H1 (cell line): ENCODE measurements around the gene MEDAG. TPM values are rescaled to one million over a fixed set of nuclear protein-coding genes. Genes with fewer than 3 reads are reported as not detected.

Source experiments
- CTCF ChIA-PET: fragments of 300-600 bp; sonication (Branson Sonifier 250); formaldehyde crosslinking; loops from one replicate; lab custom pipeline; 2021; ENCODE audit not compliant: partially characterized antibody; lab: Charles Lee
- POLR2A ChIA-PET: fragments of 300-600 bp; sonication (Branson Sonifier 250); formaldehyde crosslinking; loops from one replicate; lab custom pipeline; 2021; ENCODE audit warnings: inconsistent platforms; ENCODE audit not compliant: partially characterized antibody; lab: Charles Lee
- DNase-seq, 2 experiments: peaks; one replicate each; pipeline versions ENCODE4 v3.0.0 to v3.0.0-alpha.2; 2010 to 2022; ENCODE audit warnings: low spot score in 2 of 2, low read depth in 1 of 2, mixed read lengths in 1 of 2
- FAIRE-seq: peaks from 2 replicates; lab custom pipeline; 2011; peaks lifted over from hg19 to GRCh38; lab: Jason Lieb, UNC
- H2AFZ ChIP-seq: 2 replicates; pipeline ENCODE4 v1.8.1; 2012; ENCODE audit warnings: low read length, inconsistent platforms
- H2AK5ac ChIP-seq: 2 replicates; pipeline ENCODE4 v1.6.1; 2013; ENCODE audit warnings: low read depth, low read length
- H2BK120ac ChIP-seq: replicated peaks from 2 replicates; pipeline ENCODE3; 2013; ENCODE audit warnings: low read depth, low read length, inconsistent platforms
- H2BK12ac ChIP-seq: 2 replicates; pipeline ENCODE4 v1.6.1; 2013; ENCODE audit warnings: low read depth, low read length
- H2BK15ac ChIP-seq: 2 replicates; pipeline ENCODE4 v1.6.1; 2013; ENCODE audit warnings: low read length
- H2BK20ac ChIP-seq: 2 replicates; pipeline ENCODE4 v1.6.1; 2013; ENCODE audit warnings: low read length
- H2BK5ac ChIP-seq: 2 replicates; pipeline ENCODE4 v1.6.1; 2013; ENCODE audit warnings: low read depth, low read length
- H3K14ac ChIP-seq: 2 replicates; pipeline ENCODE4 v1.6.1; 2013; ENCODE audit warnings: inconsistent platforms; ENCODE audit not compliant: insufficient read length
- H3K18ac ChIP-seq: 2 replicates; pipeline ENCODE4 v1.6.1; 2013; ENCODE audit warnings: low read length; ENCODE audit errors: extremely low read depth
- H3K23ac ChIP-seq: 2 replicates; pipeline ENCODE4 v1.6.1; 2013; ENCODE audit warnings: inconsistent platforms; ENCODE audit not compliant: insufficient read length
- H3K23me2 ChIP-seq: 2 replicates; pipeline ENCODE4 v1.6.1; 2013; ENCODE audit warnings: low read depth, low read length
- H3K27ac ChIP-seq: 2 replicates; pipeline ENCODE4 v1.6.1; 2011; ENCODE audit warnings: low read depth, low read length, inconsistent platforms
- H3K27me3 ChIP-seq, 4 experiments: replicated peaks in 1 of 4; 1 replicate in 1 of 4; 2 replicates in 3 of 4; pipeline versions ENCODE4 v1.6.1 to v1.8.1; 2011 to 2013; ENCODE audit warnings: low read length in 3 of 4, mild to moderate bottlenecking in 3 of 4, inconsistent platforms in 2 of 4, mixed read lengths in 2 of 4, moderate library complexity in 1 of 4; ENCODE audit not compliant: control insufficient read depth in 3 of 4, insufficient read depth in 3 of 4; ENCODE audit errors: extremely low read depth in 1 of 4
- H3K36me3 ChIP-seq, 4 experiments: 2 replicates each; pipeline versions ENCODE4 v1.6.1 to v1.8.1; 2011 to 2013; ENCODE audit warnings: mild to moderate bottlenecking in 4 of 4, low read length in 3 of 4, moderate library complexity in 2 of 4, control low read depth in 1 of 4, inconsistent platforms in 1 of 4; ENCODE audit not compliant: insufficient read depth in 4 of 4, control insufficient read depth in 2 of 4
- H3K4ac ChIP-seq: replicated peaks from 2 replicates; pipeline ENCODE3; 2013; ENCODE audit warnings: low read length, low read depth, mixed read lengths, inconsistent platforms; ENCODE audit not compliant: insufficient read length
- H3K4me1 ChIP-seq, 4 experiments: replicated peaks in 1 of 4; 1 replicate in 1 of 4; 2 replicates in 3 of 4; pipeline versions ENCODE4 v1.6.1 to v1.8.1; 2011 to 2013; ENCODE audit warnings: low read length in 3 of 4, inconsistent platforms in 2 of 4, mixed read lengths in 1 of 4; ENCODE audit not compliant: insufficient read depth in 4 of 4, control insufficient read depth in 3 of 4
- H3K4me2 ChIP-seq, 2 experiments: 2 replicates each; pipeline versions ENCODE4 v1.6.1 to v1.8.1; 2011 to 2013; ENCODE audit warnings: low read depth in 2 of 2, low read length in 2 of 2, control low read depth in 1 of 2, inconsistent platforms in 1 of 2, mild to moderate bottlenecking in 1 of 2; ENCODE audit not compliant: insufficient read depth in 1 of 2
- H3K4me3 ChIP-seq, 4 experiments: fragments of 200-600, 300-600 bp in 1 of 4; sonication (generic), shearing (Covaris generic), sonication (Bioruptor Twin) in 1 of 4; 2 replicates each; pipeline versions ENCODE4 v1.5.1 to v1.8.1; 2011 to 2016; ENCODE audit warnings: low read length in 4 of 4, low read depth in 3 of 4, control low read depth in 2 of 4, inconsistent platforms in 2 of 4, mild to moderate bottlenecking in 2 of 4, mixed read lengths in 1 of 4, moderate library complexity in 1 of 4; ENCODE audit not compliant: insufficient read depth in 2 of 4; ENCODE audit errors: extremely low read depth in 1 of 4
- H3K56ac ChIP-seq: replicated peaks from 2 replicates; pipeline ENCODE3; 2013; ENCODE audit warnings: low read depth, mild to moderate bottlenecking, mixed read lengths, low read length, inconsistent platforms; ENCODE audit not compliant: insufficient read length
- H3K79me1 ChIP-seq: 2 replicates; pipeline ENCODE4 v1.6.1; 2013; ENCODE audit warnings: low read depth, low read length, control low read depth
- H3K79me2 ChIP-seq, 2 experiments: 2 replicates each; pipeline versions ENCODE4 v1.6.1 to v1.8.1; 2012 to 2013; ENCODE audit warnings: low read length in 2 of 2, mild to moderate bottlenecking in 2 of 2, inconsistent platforms in 1 of 2; ENCODE audit not compliant: insufficient read depth in 2 of 2, control insufficient read depth in 1 of 2
- H3K9ac ChIP-seq, 4 experiments: replicated peaks in 1 of 4; 1 replicate in 1 of 4; 2 replicates in 3 of 4; pipeline versions ENCODE4 v1.6.1 to v1.8.1; 2011 to 2013; ENCODE audit warnings: low read depth in 3 of 4, low read length in 3 of 4, control low read depth in 2 of 4, mild to moderate bottlenecking in 2 of 4, moderate library complexity in 2 of 4, inconsistent platforms in 1 of 4; ENCODE audit errors: extremely low read depth in 1 of 4
- H3K9me3 ChIP-seq, 2 experiments: 2 replicates each; pipeline versions ENCODE4 v1.6.1 to v1.8.1; 2012 to 2013; ENCODE audit warnings: mild to moderate bottlenecking in 2 of 2, moderate library complexity in 2 of 2, control low read depth in 1 of 2, inconsistent platforms in 1 of 2, low read depth in 1 of 2, low read length in 1 of 2, mixed read lengths in 1 of 2; ENCODE audit not compliant: insufficient read depth in 2 of 2
- H4K20me1 ChIP-seq, 2 experiments: replicated peaks in 1 of 2; 2 replicates each; pipeline versions ENCODE3 to v1.8.1; 2011 to 2013; ENCODE audit warnings: inconsistent platforms in 2 of 2, low read length in 2 of 2, mild to moderate bottlenecking in 1 of 2; ENCODE audit not compliant: insufficient read depth in 2 of 2, control insufficient read depth in 1 of 2
- H4K5ac ChIP-seq: 2 replicates; pipeline ENCODE4 v1.6.1; 2013; ENCODE audit warnings: low read length, low read depth, mixed read lengths, inconsistent platforms; ENCODE audit not compliant: insufficient read length
- H4K8ac ChIP-seq: 2 replicates; pipeline ENCODE4 v1.8.0; 2013; ENCODE audit warnings: mild to moderate bottlenecking, moderate library complexity, low read length, inconsistent platforms; ENCODE audit not compliant: insufficient read depth; ENCODE audit errors: extremely low read depth
- H4K91ac ChIP-seq: replicated peaks from 2 replicates; pipeline ENCODE3; 2013; ENCODE audit warnings: low read length, mixed read lengths, inconsistent platforms; ENCODE audit not compliant: insufficient read length
- GTF2F1 ChIP-seq: IDR thresholded peaks from 2 replicates; pipeline ENCODE4 v1.6.1; 2012; ENCODE audit warnings: low read depth, low read length, improper control_type of control experiment, borderline replicate concordance
- HDAC2 ChIP-seq, 2 experiments: fragments of 300-600 bp in 1 of 2; sonication (generic) in 1 of 2; IDR thresholded peaks; 2 replicates each; pipeline ENCODE4 v1.6.1; 2011 to 2012; ENCODE audit warnings: low read depth in 2 of 2, low read length in 2 of 2, mild to moderate bottlenecking in 2 of 2, moderate library complexity in 2 of 2, borderline replicate concordance in 1 of 2, inconsistent platforms in 1 of 2
- MAFK ChIP-seq: IDR thresholded peaks from 2 replicates; pipeline ENCODE4 v1.6.1; 2012; ENCODE audit warnings: low read depth, mild to moderate bottlenecking, improper control_type of control experiment, low read length
- NANOG ChIP-seq: IDR thresholded peaks from 2 replicates; pipeline ENCODE4 v1.6.1; 2011; ENCODE audit warnings: low read length, low read depth, mild to moderate bottlenecking, inconsistent platforms; ENCODE audit not compliant: insufficient read depth, poor library complexity, severe bottlenecking
- RBBP5 ChIP-seq: IDR thresholded peaks from 2 replicates; pipeline ENCODE4 v1.7.1; 2012; ENCODE audit warnings: low read depth, mild to moderate bottlenecking, inconsistent platforms, low read length, moderate library complexity, borderline replicate concordance
- SP2 ChIP-seq: IDR thresholded peaks from 2 replicates; pipeline ENCODE4 v1.6.1; 2012; ENCODE audit warnings: mild to moderate bottlenecking, low read length, inconsistent platforms
- TAF7 ChIP-seq: optimal IDR thresholded peaks from 2 replicates; pipeline ENCODE3; 2011; ENCODE audit warnings: low read depth, mild to moderate bottlenecking, inconsistent platforms, low read length, moderate library complexity, borderline replicate concordance
- TBP ChIP-seq: IDR thresholded peaks from 2 replicates; pipeline ENCODE4 v1.6.1; 2011; ENCODE audit warnings: low read depth, low read length, improper control_type of control experiment
- YY1 ChIP-seq: IDR thresholded peaks from 2 replicates; pipeline ENCODE4 v1.6.1; 2011; ENCODE audit warnings: low read depth, mild to moderate bottlenecking, low read length
- WGBS, 2 experiments: shearing (Covaris generic) in 1 of 2; methylation state at CpG; one replicate each; pipeline versions ENCODE4 v1.1.6 to v1.1.7; 2013 to 2015; ENCODE audit warnings: low lambda C conversion rate in 2 of 2, mixed read lengths in 2 of 2, inconsistent platforms in 1 of 2, low coverage in 1 of 2, missing lambda C conversion rate in 1 of 2; ENCODE audit not compliant: insufficient replicate concordance in 2 of 2, insufficient coverage in 1 of 2, insufficient read length in 1 of 2; ENCODE audit errors: extremely low coverage in 1 of 2, missing lambda C conversion rate in 1 of 2; 5-methylcytosine and 5-hydroxymethylcytosine counted together
- polyA plus RNA-seq, 7 experiments: library from polyadenylated mRNA; depleted of rRNA in 3 of 7; stranded (reverse) in 5 of 7; unstranded in 2 of 7; fragments of >200 nt in 5 of 7; fragments of 200-250 nt in 2 of 7; gene quantifications; 1 replicate in 5 of 7; 2 replicates in 1 of 7; 4 replicates in 1 of 7; pipeline versions ENCODE4 v1.2.1 to v1.2.3, GENCODE V29; 2011 to 2013; ENCODE audit warnings: missing spikeins in 2 of 7, mixed read lengths in 2 of 7
- total RNA-seq: library from RNA; stranded (reverse); fragmentation: NEBNext Ultra II Directional; extraction: Animal tissue kit (Norgen Biotek cat#: 25700); gene quantifications from 2 replicates; pipeline ENCODE4 v1.2.1, GENCODE V29; 2021
- TF ChIP-seq, protein P1 (sequence below): IDR thresholded peaks from 2 replicates; pipeline ENCODE4 v1.6.1; 2011; ENCODE audit warnings: low read depth, mild to moderate bottlenecking, low read length; ENCODE audit not compliant: insufficient read depth
- TF ChIP-seq, protein P2 (sequence below): IDR thresholded peaks from 2 replicates; pipeline ENCODE4 v1.6.1; 2012; ENCODE audit warnings: low read length, inconsistent platforms

Gene MEDAG
- total and polyA plus RNA-seq, 2 of the 8 experiments (the other 6 are each of a cell fraction or from before 2014, with no cell fraction given) = 2.1 to 3.1 TPM

DNA sequence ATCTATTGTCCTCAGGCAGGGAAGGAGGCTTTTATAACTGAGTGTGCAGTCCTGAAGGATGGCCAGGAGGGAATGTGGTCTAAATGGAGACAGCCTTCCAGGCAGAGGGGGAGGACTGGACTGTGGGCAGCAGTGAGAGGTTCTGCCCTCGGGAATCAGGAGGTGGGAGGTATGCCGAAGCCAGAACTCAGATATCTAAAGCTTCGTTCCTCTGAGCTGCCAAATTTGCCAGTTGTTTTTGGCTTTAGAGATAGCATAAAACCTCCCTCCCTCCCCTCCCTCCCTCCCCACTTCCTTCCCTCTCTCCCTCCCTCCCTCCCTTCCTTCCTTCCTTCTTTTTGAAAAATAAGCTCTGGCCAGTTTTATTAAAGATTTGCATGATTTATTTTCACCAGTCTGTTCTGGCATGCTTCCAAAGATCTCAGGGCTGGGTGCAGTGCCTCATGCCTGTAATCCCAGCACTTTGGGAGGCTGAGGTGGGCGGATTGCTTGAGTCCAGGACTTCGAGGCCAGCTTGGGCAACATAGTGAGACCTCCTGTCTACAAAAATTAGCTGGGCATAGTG lies 2.4 kb downstream of the MEDAG start:
- ChIA-PET CTCF (interaction anchor here (0.6 to 1.8 kb wide), 5 partner anchors 16 to 246 kb away, joined by 3 to 5 read pairs (median 3); no protein-coding TSS in a partner anchor), POLR2A (no interaction called here)
- no peak overlapping the region for H2BK20ac ChIP-seq
- no peaks in the 10 kb centered on the region for H3K79me2 ChIP-seq
- H3K36me3 ChIP-seq = no peaks in the 10 kb centered on the region
- H2BK12ac ChIP-seq = no peak overlapping the region
- no peak overlapping the region for H3K4me2 ChIP-seq
- no peak overlapping the region for H3K18ac ChIP-seq
- no peak overlapping the region for H4K5ac ChIP-seq
- H2AK5ac ChIP-seq = no peak overlapping the region
- no peak overlapping the region for H4K91ac ChIP-seq
- H2BK5ac ChIP-seq = no peak overlapping the region
- no peak overlapping the region for H3K23ac ChIP-seq
- FAIRE-seq = no peak
- no peaks in the 10 kb centered on the region for H3K4me1 ChIP-seq
- H3K4ac ChIP-seq = no peak overlapping the region
- H3K56ac ChIP-seq = no peak overlapping the region
- no peak overlapping the region for H2AFZ ChIP-seq
- no peak overlapping the region for H2BK120ac ChIP-seq
- H3K4me3 ChIP-seq = no peak overlapping the region
- no peaks in the 10 kb centered on the region for H3K9me3 ChIP-seq
- H4K20me1 ChIP-seq = no peaks in the 10 kb centered on the region
- H3K27me3 ChIP-seq = peaks cover 0 to 14% (median 1%) of the 10 kb centered on the region in 4 experiments; a peak in 3 of 7 replicates
- peaks cover 12% of the 10 kb centered on the region for H3K23me2 ChIP-seq
- no peak overlapping the region for H3K27ac ChIP-seq
- no peak for DNase-seq
- no peaks in the 10 kb centered on the region for H3K79me1 ChIP-seq
- no peak overlapping the region for H2BK15ac ChIP-seq
- 94% methylated on average over 4 of the region's 5 CpGs; no CpG with 5 or more reads in 1 of the 2 experiments for WGBS, 2 experiments
- no peak overlapping the region for H4K8ac ChIP-seq
- no peak overlapping the region for H3K9ac ChIP-seq
- H3K14ac ChIP-seq = no peak overlapping the region
- no peak for TF ChIP-seq HDAC2 (IDR thresholded peaks at IDR 0.05; ENCODE audit: borderline replicate concordance in 1 of 2, low read depth in 2 of 2, low read length in 2 of 2)
- TF ChIP-seq TBP = no peak
- no peak for TF ChIP-seq NANOG
- no peak for TF ChIP-seq GTF2F1
- no peak for TF ChIP-seq TAF7
- no peak for TF ChIP-seq MAFK
- no peak for TF ChIP-seq RBBP5
- TF ChIP-seq, protein P1, sequence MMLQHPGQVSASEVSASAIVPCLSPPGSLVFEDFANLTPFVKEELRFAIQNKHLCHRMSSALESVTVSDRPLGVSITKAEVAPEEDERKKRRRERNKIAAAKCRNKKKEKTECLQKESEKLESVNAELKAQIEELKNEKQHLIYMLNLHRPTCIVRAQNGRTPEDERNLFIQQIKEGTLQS = no peak
- TF ChIP-seq, protein P2, sequence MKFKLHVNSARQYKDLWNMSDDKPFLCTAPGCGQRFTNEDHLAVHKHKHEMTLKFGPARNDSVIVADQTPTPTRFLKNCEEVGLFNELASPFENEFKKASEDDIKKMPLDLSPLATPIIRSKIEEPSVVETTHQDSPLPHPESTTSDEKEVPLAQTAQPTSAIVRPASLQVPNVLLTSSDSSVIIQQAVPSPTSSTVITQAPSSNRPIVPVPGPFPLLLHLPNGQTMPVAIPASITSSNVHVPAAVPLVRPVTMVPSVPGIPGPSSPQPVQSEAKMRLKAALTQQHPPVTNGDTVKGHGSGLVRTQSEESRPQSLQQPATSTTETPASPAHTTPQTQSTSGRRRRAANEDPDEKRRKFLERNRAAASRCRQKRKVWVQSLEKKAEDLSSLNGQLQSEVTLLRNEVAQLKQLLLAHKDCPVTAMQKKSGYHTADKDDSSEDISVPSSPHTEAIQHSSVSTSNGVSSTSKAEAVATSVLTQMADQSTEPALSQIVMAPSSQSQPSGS = no peak
- no peak for TF ChIP-seq SP2
- no peak for TF ChIP-seq YY1
